OCI-LY3 (cell line): Measurements from ENCODE around the gene DTHD1.

Experiments
- H2AFZ ChIP-seq: fragments of 200-600, 300-600 bp; shearing (Covaris generic); 2 replicates; pipeline ENCODE4 v1.6.0; 2014; ENCODE audit warnings: antibody characterized with exemption, low read depth, low read length
- H3K27ac ChIP-seq: fragments of 200-600, 300-600 bp; sonication (generic); 2 replicates; pipeline ENCODE4 v1.5.1; 2014; ENCODE audit warnings: mild to moderate bottlenecking, low read length, moderate library complexity, mixed read lengths
- H3K27me3 ChIP-seq: fragments of 200-600, 300-600 bp; sonication (generic); 2 replicates; pipeline ENCODE4 v1.6.1; 2014; ENCODE audit warnings: low read depth, low read length, mixed read lengths
- H3K36me3 ChIP-seq: fragments of 200-600, 300-600 bp; sonication (generic); replicated peaks from 2 replicates; pipeline ENCODE3; 2014; ENCODE audit warnings: low read depth, low read length, mixed read lengths
- H3K4me1 ChIP-seq: fragments of 300-600, 200-600 bp; sonication (generic); 2 replicates; pipeline ENCODE4 v1.6.1; 2014; ENCODE audit warnings: low read length, mixed read lengths
- H3K4me2 ChIP-seq: fragments of 200-600, 300-600 bp; sonication (generic); 2 replicates; pipeline ENCODE4 v1.6.1; 2014; ENCODE audit warnings: low read length, mixed read lengths
- H3K4me3 ChIP-seq: fragments of 300-600, 200-600 bp; sonication (generic); 2 replicates; pipeline ENCODE4 v1.5.1; 2014; ENCODE audit warnings: antibody characterized with exemption, mild to moderate bottlenecking, low read length, moderate library complexity
- H3K79me2 ChIP-seq: fragments of 300-600, 200-600 bp; shearing (Covaris generic); 2 replicates; pipeline ENCODE4 v1.6.1; 2014; ENCODE audit warnings: mild to moderate bottlenecking, low read length, mixed read lengths
- H3K9ac ChIP-seq: fragments of 300-600, 200-600 bp; shearing (Covaris generic); 2 replicates; pipeline ENCODE4 v1.6.0; 2014; ENCODE audit warnings: mild to moderate bottlenecking, low read length, moderate library complexity
- H3K9me3 ChIP-seq: fragments of 200-600, 300-600 bp; shearing (Covaris generic); 2 replicates; pipeline ENCODE4 v1.6.1; 2014; ENCODE audit warnings: low read length, mixed read lengths; ENCODE audit not compliant: insufficient read depth
- H4K20me1 ChIP-seq: fragments of 200-600, 300-600 bp; sonication (generic); 2 replicates; pipeline ENCODE4 v1.6.1; 2016; ENCODE audit warnings: low read length, mixed read lengths; ENCODE audit not compliant: insufficient read depth
- CTCF ChIP-seq: fragments of 200-600, 300-600 bp; sonication (generic); IDR thresholded peaks from 2 replicates; pipeline ENCODE4 v1.5.1; 2014; ENCODE audit warnings: antibody characterized with exemption, low read length, low read depth
- EZH2phosphoT487 ChIP-seq: fragments of 200-600 bp; shearing (Covaris generic); IDR thresholded peaks from 2 replicates; pipeline ENCODE4 v1.6.1; 2018; ENCODE audit warnings: antibody characterized with exemption, mixed run types, low read depth

Gene DTHD1

GRCh38 chr4:36237366-36238313 lies 43.8 kb upstream of the DTHD1 start:
- H3K36me3 ChIP-seq, result peaks cover 53% of the 10 kb centered on the region
- no peak overlapping the region for H3K4me3 ChIP-seq
- H3K9ac ChIP-seq, result no peak overlapping the region
- no peak overlapping the region for H3K4me2 ChIP-seq
- H3K4me1 ChIP-seq, result peaks cover 39% of the 10 kb centered on the region
- no peaks in the 10 kb centered on the region for H3K9me3 ChIP-seq
- H3K27me3 ChIP-seq, result no peaks in the 10 kb centered on the region
- peaks cover 98% of the 10 kb centered on the region for H3K79me2 ChIP-seq
- TF ChIP-seq EZH2phosphoT487, result no peak
- TF ChIP-seq CTCF, result no peak
- no peak overlapping the region for H3K27ac ChIP-seq
- H4K20me1 ChIP-seq, result peaks cover 41% of the 10 kb centered on the region
- H2AFZ ChIP-seq, result no peak overlapping the region

- no peak overlapping the region for H2AFZ ChIP-seq
- peak overlapping the region; percentile 79 for H3K4me3 ChIP-seq
- peaks cover 34% of the 10 kb centered on the region for H3K36me3 ChIP-seq
- H3K27ac ChIP-seq, result peak overlapping the region; percentile 58
- peaks cover 73% of the 10 kb centered on the region for H3K79me2 ChIP-seq
- no peaks in the 10 kb centered on the region for H3K27me3 ChIP-seq
- H3K9me3 ChIP-seq, result no peaks in the 10 kb centered on the region
- TF ChIP-seq EZH2phosphoT487, result no peak
- TF ChIP-seq CTCF, result no peak
- peak overlapping the region; percentile 82 for H3K9ac ChIP-seq
- peaks cover 47% of the 10 kb centered on the region for H3K4me1 ChIP-seq
- H4K20me1 ChIP-seq, result peaks cover 12% of the 10 kb centered on the region; the same call in 1 of the 2 replicates
- peak overlapping the region; percentile 79 for H3K4me2 ChIP-seq
Measured at GRCh38 chr4:36241771-36242170, 39.6 kb upstream of the DTHD1 start.

- Histone ChIP-seq H3K36me3 (peaks cover 24% of the 10 kb centered on the region), H4K20me1 (0 out of 2 replicates have a peak, but pooled peaks cover 12% of the 10 kb centered on the region), H3K9me3 (no peaks in the 10 kb centered on the region), H2AFZ (no peak overlapping the region), H3K27ac (peak overlapping the region; percentile 58), H3K79me2 (peaks cover 65% of the 10 kb centered on the region), H3K4me2 (peak overlapping the region; percentile 79), H3K27me3 (no peaks in the 10 kb centered on the region), H3K4me3 (peak overlapping the region; percentile 79), H3K9ac (peak overlapping the region; percentile 82), H3K4me1 (peaks cover 43% of the 10 kb centered on the region)
- TF ChIP-seq CTCF (no peak), EZH2phosphoT487 (no peak)
Measured at GRCh38 chr4:36242629-36243354, 38.6 kb upstream of the DTHD1 start.
